SK-N-SH (cell line): ENCODE measurements around the gene CYP11A1. TPM values are rescaled to one million over a fixed set of nuclear protein-coding genes. Genes with fewer than 3 reads are reported as not detected.

Experiments used
- CTCF ChIA-PET: fragments of 300-600, 350-600 bp; formaldehyde crosslinking; extraction: SDS; loops from one replicate; lab custom pipeline; 2021; lab: Yijun Ruan, JAX
- POLR2A ChIA-PET: fragments of 350-600 bp; sonication (Branson Sonifier 250); formaldehyde crosslinking; extraction: SDS; loops from one replicate; lab custom pipeline; 2020; ENCODE audit warnings: antibody characterized with exemption, inconsistent platforms; lab: Yijun Ruan, JAX
- DNase-seq: peaks from one replicate; pipeline ENCODE4 v3.0.0; 2012
- H2AFZ ChIP-seq: fragments of 200-600 bp; sonication (generic); 2 replicates; pipeline ENCODE4 v1.8.1; 2016; ENCODE audit warnings: antibody characterized with exemption, mild to moderate bottlenecking, low read depth
- H3F3A ChIP-seq: fragments of 200-600 bp; sonication (generic); replicated peaks from 2 replicates; pipeline ENCODE3; 2016; ENCODE audit warnings: antibody characterized with exemption, mild to moderate bottlenecking; ENCODE audit not compliant: insufficient read depth
- H3K27ac ChIP-seq, 2 experiments: fragments of 200-500 bp in 1 of 2; fragments of 200-600 bp in 1 of 2; sonication (Bioruptor generic) in 1 of 2; sonication (generic), shearing (Covaris generic) in 1 of 2; 2 replicates each; pipeline versions ENCODE4 v1.5.1 to v1.6.1; 2014 to 2016; ENCODE audit warnings: low read depth in 2 of 2, inconsistent platforms in 1 of 2, low read length in 1 of 2, mild to moderate bottlenecking in 1 of 2, mixed read lengths in 1 of 2
- H3K27me3 ChIP-seq: fragments of 200-600 bp; sonication (generic), shearing (Covaris generic); 2 replicates; pipeline ENCODE4 v1.6.1; 2016; ENCODE audit warnings: mixed run types; ENCODE audit not compliant: insufficient read depth
- H3K36me3 ChIP-seq, 2 experiments: fragments of 200-500 bp in 1 of 2; fragments of 200-600 bp in 1 of 2; sonication (Bioruptor generic) in 1 of 2; sonication (generic) in 1 of 2; replicated peaks in 1 of 2; 2 replicates each; pipeline versions ENCODE3 to v1.5.1; 2014 to 2016; ENCODE audit warnings: low read length in 1 of 2, mild to moderate bottlenecking in 1 of 2; ENCODE audit not compliant: insufficient read depth in 2 of 2, control insufficient read depth in 1 of 2
- H3K4me1 ChIP-seq, 2 experiments: fragments of 200-500 bp in 1 of 2; fragments of 200-600 bp in 1 of 2; sonication (Bioruptor generic) in 1 of 2; sonication (generic), shearing (Covaris generic) in 1 of 2; 2 replicates each; pipeline versions ENCODE4 v1.5.1 to v1.6.1; 2014 to 2016; ENCODE audit warnings: low read depth in 1 of 2, low read length in 1 of 2, mixed run types in 1 of 2; ENCODE audit not compliant: insufficient read depth in 2 of 2, control insufficient read depth in 1 of 2
- H3K4me2 ChIP-seq: fragments of 200-600 bp; sonication (generic), shearing (Covaris generic); 2 replicates; pipeline ENCODE4 v1.6.1; 2017; ENCODE audit warnings: mixed run types
- H3K4me3 ChIP-seq, 2 experiments: fragments of 200-500 bp in 1 of 2; fragments of 200-600 bp in 1 of 2; sonication (Bioruptor generic) in 1 of 2; sonication (generic), shearing (Covaris generic) in 1 of 2; 2 replicates each; pipeline versions ENCODE4 v1.5.1 to v1.8.1; 2014 to 2016; ENCODE audit warnings: low read depth in 2 of 2, inconsistent platforms in 1 of 2, low read length in 1 of 2, mild to moderate bottlenecking in 1 of 2, mixed read lengths in 1 of 2, moderate library complexity in 1 of 2
- H3K79me2 ChIP-seq: fragments of 200-600 bp; sonication (generic); 2 replicates; pipeline ENCODE4 v1.8.1; 2017; ENCODE audit warnings: mild to moderate bottlenecking; ENCODE audit not compliant: insufficient read depth
- H3K9ac ChIP-seq: fragments of 200-600 bp; sonication (generic); 2 replicates; pipeline ENCODE4 v1.6.1; 2017; ENCODE audit warnings: mixed run types
- H3K9me2 ChIP-seq: fragments of 200-600 bp; sonication (generic); 2 replicates; pipeline ENCODE4 v1.6.1; 2017; ENCODE audit warnings: mixed run types
- H3K9me3 ChIP-seq: fragments of 200-600 bp; sonication (generic); 2 replicates; pipeline ENCODE4 v1.6.1; 2017; ENCODE audit warnings: mixed run types, mild to moderate bottlenecking, moderate library complexity
- H4K20me1 ChIP-seq: fragments of 200-600 bp; sonication (generic); 2 replicates; pipeline ENCODE4 v1.6.1; 2017; ENCODE audit warnings: mild to moderate bottlenecking, mixed run types; ENCODE audit not compliant: insufficient read depth
- EP300 ChIP-seq, 2 experiments: IDR thresholded peaks; 2 replicates each; pipeline versions ENCODE4 v1.4.0 to v1.6.1; 2012; ENCODE audit warnings: borderline replicate concordance in 1 of 2, low read depth in 1 of 2, low read length in 1 of 2
- FOSL2 ChIP-seq: IDR thresholded peaks from 2 replicates; pipeline ENCODE4 v1.4.0; 2012; ENCODE audit warnings: low read depth, mild to moderate bottlenecking, moderate library complexity, borderline replicate concordance
- FOXJ3 ChIP-seq: sonication (generic); formaldehyde crosslinking; IDR thresholded peaks from 2 replicates; pipeline ENCODE4 v1.5.1; 2020; ENCODE audit warnings: mild to moderate bottlenecking, missing genetic modification reagents
- GATA2 ChIP-seq: sonication (generic); formaldehyde crosslinking; IDR thresholded peaks from 2 replicates; pipeline ENCODE4 v1.5.0; 2020; ENCODE audit warnings: mild to moderate bottlenecking, missing genetic modification reagents
- JUND ChIP-seq: IDR thresholded peaks from 2 replicates; pipeline ENCODE4 v1.4.0; 2012
- MAX ChIP-seq: IDR thresholded peaks from 2 replicates; pipeline ENCODE4 v1.4.0; 2012; ENCODE audit warnings: low read depth
- MEF2A ChIP-seq: IDR thresholded peaks from 2 replicates; pipeline ENCODE4 v1.4.0; 2012; ENCODE audit warnings: low read depth, borderline replicate concordance
- NFIC ChIP-seq: IDR thresholded peaks from 2 replicates; pipeline ENCODE4 v1.4.0; 2012; ENCODE audit warnings: borderline replicate concordance
- PBX3 ChIP-seq: IDR thresholded peaks from 2 replicates; pipeline ENCODE4; 2012
- RCOR1 ChIP-seq: fragments of 150-350 bp; IDR thresholded peaks from 2 replicates; pipeline ENCODE4 v1.6.1; 2017; ENCODE audit warnings: antibody characterized with exemption, low read length
- REST ChIP-seq: IDR thresholded peaks from 2 replicates; pipeline ENCODE4 v1.6.1; 2012; ENCODE audit warnings: mild to moderate bottlenecking, low read depth, low read length, moderate library complexity
- RFX5 ChIP-seq: IDR thresholded peaks from 2 replicates; pipeline ENCODE4 v1.6.1; 2012; ENCODE audit warnings: mild to moderate bottlenecking, improper control_type of control experiment, low read length
- SMC3 ChIP-seq: IDR thresholded peaks from 2 replicates; pipeline ENCODE4 v1.6.1; 2012; ENCODE audit warnings: low read depth, low read length, improper control_type of control experiment
- USF2 ChIP-seq: fragments of 150-350 bp; IDR thresholded peaks from 2 replicates; pipeline ENCODE4 v1.6.1; 2017; ENCODE audit warnings: antibody characterized with exemption, low read length, low read depth, borderline replicate concordance
- ZBTB33 ChIP-seq: IDR thresholded peaks from 2 replicates; pipeline ENCODE4 v1.4.0; 2012; ENCODE audit warnings: low read depth, borderline replicate concordance
- WGBS: methylation state at CpG from one replicate; pipeline ENCODE4 v1.1.6; 2017; ENCODE audit warnings: low lambda C conversion rate; 5-methylcytosine and 5-hydroxymethylcytosine counted together
- polyA plus RNA-seq, 3 experiments: library from polyadenylated mRNA; depleted of rRNA; stranded (reverse); fragments of >200 nt; gene quantifications; 2 replicates each; pipeline ENCODE4 v1.2.3, GENCODE V29; 2012

Gene CYP11A1
- polyA plus RNA-seq, 1 of the 3 experiments (the other 2 are of a cell fraction) = 0.08 TPM

- no peak for TF ChIP-seq PBX3
- no peak for TF ChIP-seq NFIC
Measured at GRCh38 chr15:74368121-74368520, 675 bp upstream of the CYP11A1 start (continued).

- no peaks in the 10 kb centered on the region for H3K9me3 ChIP-seq
- H3K4me1 ChIP-seq = no peaks in the 10 kb centered on the region
- TF ChIP-seq GATA2 (CRISPR knock-in tag) (no peak), USF2 (no peak), EP300 (IDR thresholded peaks at IDR 0.05; ENCODE audit: borderline replicate concordance in 1 of 2, low read depth in 1 of 2, low read length in 1 of 2) (no peak), SMC3 (no peak), RFX5 (no peak)
- H3K36me3 ChIP-seq = no peaks in the 10 kb centered on the region
- no peak overlapping the region for H3K4me2 ChIP-seq
- H3K27me3 ChIP-seq = peaks cover 7% of the 10 kb centered on the region; the same call in 1 of the 2 replicates
- H4K20me1 ChIP-seq = no peaks in the 10 kb centered on the region
- DNase-seq = no peak
- H3K9ac ChIP-seq = no peak overlapping the region
- no peak overlapping the region for H3K4me3 ChIP-seq
- WGBS = 81% methylated on average over 65 of the region's 75 CpGs
- H3K27ac ChIP-seq = no peak overlapping the region
- H3F3A ChIP-seq = no peaks in the 10 kb centered on the region
- no peak overlapping the region for H2AFZ ChIP-seq
- ChIA-PET POLR2A (no interaction called here), CTCF (interaction anchor here (1.3 to 23.8 kb wide), 3 partner anchors 8 to 79 kb away, joined by 3 to 779 read pairs (median 11); partner anchors contain the start of genes SEMA7A and UBL7)
- no peaks in the 10 kb centered on the region for H3K9me2 ChIP-seq
- no peaks in the 10 kb centered on the region for H3K79me2 ChIP-seq
Measured at GRCh38 chr15:74365598-74366445, 1.6 kb downstream of the CYP11A1 start.

GRCh38 chr15:74364936-74365597, 2.4 kb downstream of the CYP11A1 start:
- Histone ChIP-seq H3K79me2 (no peaks in the 10 kb centered on the region), H4K20me1 (no peaks in the 10 kb centered on the region), H3K9ac (no peak overlapping the region), H2AFZ (no peak overlapping the region), H3K4me1 (no peaks in the 10 kb centered on the region), H3F3A (no peaks in the 10 kb centered on the region), H3K9me3 (no peaks in the 10 kb centered on the region), H3K9me2 (no peaks in the 10 kb centered on the region), H3K27me3 (no peaks in the 10 kb centered on the region; the same call in 1 of the 2 replicates), H3K36me3 (no peaks in the 10 kb centered on the region), H3K27ac (no peak overlapping the region), H3K4me3 (no peak overlapping the region), H3K4me2 (no peak overlapping the region)
- CTCF ChIA-PET = interaction anchor here (1.3 kb wide), 1 partner anchor 8 kb away, joined by 3 read pairs; no protein-coding TSS in a partner anchor
- 73% methylated on average over 12 of the region's 12 CpGs for WGBS
- DNase-seq = no peak
- POLR2A ChIA-PET = no interaction called here
- no peak for TF ChIP-seq MAX
- no peak for TF ChIP-seq ZBTB33
- TF ChIP-seq MEF2A = no peak
- TF ChIP-seq RFX5 = no peak
- no peak for TF ChIP-seq EP300 (IDR thresholded peaks at IDR 0.05; ENCODE audit: borderline replicate concordance in 1 of 2, low read depth in 1 of 2, low read length in 1 of 2)
- TF ChIP-seq FOSL2 = no peak
- TF ChIP-seq RCOR1 = no peak
- no peak for TF ChIP-seq REST
- no peak for TF ChIP-seq JUND
- TF ChIP-seq FOXJ3 (CRISPR knock-in tag) = no peak
